ENCODE measurements around the gene DYNC2I2.
"Not testable (repeated sequence)": the region's sequence is repeated elsewhere in the genome, so short reads cannot be mapped to it uniquely, and the experiment has no call there.

The DYNC2I2 gene

GRCh38 chr9:128651798-128652197 lies 4.8 kb downstream of the DYNC2I2 start:
- Histone ChIP-seq H3K27ac (ENCODE audit: low read length) (no peak overlapping the region), H3K4me3 (ENCODE audit: low read length in 2 of 2) (no peak overlapping the region), H3K9me3 (ENCODE audit: control insufficient read depth in 2 of 2, low read length in 2 of 2) (no peaks in the 10 kb centered on the region), H3K36me3 (ENCODE audit: control insufficient read depth in 2 of 2, insufficient read depth in 2 of 2, low read length in 2 of 2) (no peaks in the 10 kb centered on the region), H3K4me1 (ENCODE audit: control insufficient read depth, insufficient read depth, low read length) (peaks cover 3% of the 10 kb centered on the region), H3K27me3 (ENCODE audit: control insufficient read depth in 1 of 2, insufficient read depth in 2 of 2, low read length in 2 of 2) (no peaks in the 10 kb centered on the region), H3K9ac (ENCODE audit: low read length in 2 of 2) (no peak overlapping the region)

- not testable (repeated sequence) for H3K4me3 ChIP-seq (ENCODE audit: low read length in 2 of 2); H3K27ac ChIP-seq (ENCODE audit: low read length); H3K9ac ChIP-seq (ENCODE audit: low read length in 2 of 2); H3K36me3 ChIP-seq (ENCODE audit: control insufficient read depth in 2 of 2, insufficient read depth in 2 of 2, low read length in 2 of 2); H3K9me3 ChIP-seq (ENCODE audit: control insufficient read depth in 2 of 2, low read length in 2 of 2); H3K4me1 ChIP-seq (ENCODE audit: control insufficient read depth, insufficient read depth, low read length); H3K27me3 ChIP-seq (ENCODE audit: control insufficient read depth in 1 of 2, insufficient read depth in 2 of 2, low read length in 2 of 2)
Observed at GRCh38 chr9:128648206-128648605, 8.4 kb downstream of the DYNC2I2 start.

GRCh38 chr9:128643519-128644300 lies 12.9 kb downstream of the DYNC2I2 start:
- peaks cover 2% of the 10 kb centered on the region for H3K4me1 ChIP-seq (ENCODE audit: control insufficient read depth, insufficient read depth, low read length)
- no peaks in the 10 kb centered on the region for H3K9me3 ChIP-seq (ENCODE audit: control insufficient read depth in 2 of 2, low read length in 2 of 2)

GRCh38 chr9:128642675-128643245 lies 13.9 kb downstream of the DYNC2I2 start:
- H3K36me3 ChIP-seq (ENCODE audit: control insufficient read depth in 2 of 2, insufficient read depth in 2 of 2, low read length in 2 of 2), result peaks cover 0 to 4% of the 10 kb centered on the region in 2 donors
- no peaks in the 10 kb centered on the region for H3K9me3 ChIP-seq (ENCODE audit: control insufficient read depth in 2 of 2, low read length in 2 of 2)
- H3K9ac ChIP-seq (ENCODE audit: low read length in 2 of 2), result no peak overlapping the region
- peaks cover 2% of the 10 kb centered on the region for H3K4me1 ChIP-seq (ENCODE audit: control insufficient read depth, insufficient read depth, low read length)
- H3K27ac ChIP-seq (ENCODE audit: low read length), result no peak overlapping the region
- H3K4me3 ChIP-seq (ENCODE audit: low read length in 2 of 2), result no peak overlapping the region
- H3K27me3 ChIP-seq (ENCODE audit: control insufficient read depth in 1 of 2, insufficient read depth in 2 of 2, low read length in 2 of 2), result no peaks in the 10 kb centered on the region

More at GRCh38 chr9:128643519-128644300, 12.9 kb downstream of the DYNC2I2 start:
- H3K27me3 ChIP-seq (ENCODE audit: control insufficient read depth in 1 of 2, insufficient read depth in 2 of 2, low read length in 2 of 2), result no peaks in the 10 kb centered on the region
- no peak overlapping the region for H3K9ac ChIP-seq (ENCODE audit: low read length in 2 of 2)
- H3K36me3 ChIP-seq (ENCODE audit: control insufficient read depth in 2 of 2, insufficient read depth in 2 of 2, low read length in 2 of 2), result peaks cover 0 to 4% of the 10 kb centered on the region in 2 donors
- H3K4me3 ChIP-seq (ENCODE audit: low read length in 2 of 2), result no peak overlapping the region
- H3K27ac ChIP-seq (ENCODE audit: low read length), result no peak overlapping the region

GRCh38 chr9:128640603-128641002 lies 16.0 kb downstream of the DYNC2I2 start:
- Histone ChIP-seq H3K36me3 (ENCODE audit: control insufficient read depth in 2 of 2, insufficient read depth in 2 of 2, low read length in 2 of 2) (peaks cover 3 to 4% of the 10 kb centered on the region in 2 donors), H3K4me3 (ENCODE audit: low read length in 2 of 2) (no peak overlapping the region), H3K9me3 (ENCODE audit: control insufficient read depth in 2 of 2, low read length in 2 of 2) (no peaks in the 10 kb centered on the region), H3K9ac (ENCODE audit: low read length in 2 of 2) (no peak overlapping the region), H3K4me1 (ENCODE audit: control insufficient read depth, insufficient read depth, low read length) (peaks cover 7% of the 10 kb centered on the region), H3K27me3 (ENCODE audit: control insufficient read depth in 1 of 2, insufficient read depth in 2 of 2, low read length in 2 of 2) (no peaks in the 10 kb centered on the region), H3K27ac (ENCODE audit: low read length) (no peak overlapping the region)

GRCh38 chr9:128638580-128638979 lies 18.1 kb downstream of the DYNC2I2 start:
- H3K36me3 ChIP-seq (ENCODE audit: control insufficient read depth in 2 of 2, insufficient read depth in 2 of 2, low read length in 2 of 2), result peaks cover 9 to 10% of the 10 kb centered on the region in 2 donors
- no peak overlapping the region for H3K4me3 ChIP-seq (ENCODE audit: low read length in 2 of 2)
- H3K4me1 ChIP-seq (ENCODE audit: control insufficient read depth, insufficient read depth, low read length), result peaks cover 20% of the 10 kb centered on the region
- H3K27ac ChIP-seq (ENCODE audit: low read length), result no peak overlapping the region
- H3K9ac ChIP-seq (ENCODE audit: low read length in 2 of 2), result no peak overlapping the region
- H3K9me3 ChIP-seq (ENCODE audit: control insufficient read depth in 2 of 2, low read length in 2 of 2), result no peaks in the 10 kb centered on the region
- H3K27me3 ChIP-seq (ENCODE audit: control insufficient read depth in 1 of 2, insufficient read depth in 2 of 2, low read length in 2 of 2), result no peaks in the 10 kb centered on the region

GRCh38 chr9:128637656-128638055 lies 19.0 kb downstream of the DYNC2I2 start:
- Histone ChIP-seq H3K9me3 (ENCODE audit: control insufficient read depth in 2 of 2, low read length in 2 of 2) (no peaks in the 10 kb centered on the region), H3K27me3 (ENCODE audit: control insufficient read depth in 1 of 2, insufficient read depth in 2 of 2, low read length in 2 of 2) (no peaks in the 10 kb centered on the region), H3K27ac (ENCODE audit: low read length) (no peak overlapping the region), H3K9ac (ENCODE audit: low read length in 2 of 2) (no peak overlapping the region), H3K36me3 (ENCODE audit: control insufficient read depth in 2 of 2, insufficient read depth in 2 of 2, low read length in 2 of 2) (peaks cover 17 to 19% of the 10 kb centered on the region in 2 donors), H3K4me1 (ENCODE audit: control insufficient read depth, insufficient read depth, low read length) (peaks cover 19% of the 10 kb centered on the region), H3K4me3 (ENCODE audit: low read length in 2 of 2) (no peak overlapping the region)

- peaks cover 25 to 27% of the 10 kb centered on the region in 2 donors for H3K36me3 ChIP-seq (ENCODE audit: control insufficient read depth in 2 of 2, insufficient read depth in 2 of 2, low read length in 2 of 2)
- no peak overlapping the region for H3K9ac ChIP-seq (ENCODE audit: low read length in 2 of 2)
- H3K4me1 ChIP-seq (ENCODE audit: control insufficient read depth, insufficient read depth, low read length), result peaks cover 19% of the 10 kb centered on the region
- H3K9me3 ChIP-seq (ENCODE audit: control insufficient read depth in 2 of 2, low read length in 2 of 2), result no peaks in the 10 kb centered on the region
- peak overlapping the region; percentile 77 for H3K27ac ChIP-seq (ENCODE audit: low read length)
- H3K4me3 ChIP-seq (ENCODE audit: low read length in 2 of 2), result no peak overlapping the region
- no peaks in the 10 kb centered on the region for H3K27me3 ChIP-seq (ENCODE audit: control insufficient read depth in 1 of 2, insufficient read depth in 2 of 2, low read length in 2 of 2)
Observed at GRCh38 chr9:128636556-128637530, 19.8 kb downstream of the DYNC2I2 start.

GRCh38 chr9:128636024-128636390 lies 20.6 kb downstream of the DYNC2I2 start:
- H3K9me3 ChIP-seq (ENCODE audit: control insufficient read depth in 2 of 2, low read length in 2 of 2), result no peaks in the 10 kb centered on the region
- peaks cover 32 to 33% of the 10 kb centered on the region in 2 donors for H3K36me3 ChIP-seq (ENCODE audit: control insufficient read depth in 2 of 2, insufficient read depth in 2 of 2, low read length in 2 of 2)
- no peaks in the 10 kb centered on the region for H3K27me3 ChIP-seq (ENCODE audit: control insufficient read depth in 1 of 2, insufficient read depth in 2 of 2, low read length in 2 of 2)
- no peak overlapping the region for H3K4me3 ChIP-seq (ENCODE audit: low read length in 2 of 2)
- peak overlapping the region; percentile 77 for H3K27ac ChIP-seq (ENCODE audit: low read length)
- no peak overlapping the region for H3K9ac ChIP-seq (ENCODE audit: low read length in 2 of 2)
- H3K4me1 ChIP-seq (ENCODE audit: control insufficient read depth, insufficient read depth, low read length), result peaks cover 19% of the 10 kb centered on the region

GRCh38 chr9:128635266-128636023 lies 21.2 kb downstream of the DYNC2I2 start:
- H3K27ac ChIP-seq (ENCODE audit: low read length), result peak overlapping the region; percentile 77
- no peak overlapping the region for H3K4me3 ChIP-seq (ENCODE audit: low read length in 2 of 2)
- peaks cover 33 to 34% of the 10 kb centered on the region in 2 donors for H3K36me3 ChIP-seq (ENCODE audit: control insufficient read depth in 2 of 2, insufficient read depth in 2 of 2, low read length in 2 of 2)
- no peaks in the 10 kb centered on the region for H3K9me3 ChIP-seq (ENCODE audit: control insufficient read depth in 2 of 2, low read length in 2 of 2)
- H3K4me1 ChIP-seq (ENCODE audit: control insufficient read depth, insufficient read depth, low read length), result peaks cover 19% of the 10 kb centered on the region
- H3K27me3 ChIP-seq (ENCODE audit: control insufficient read depth in 1 of 2, insufficient read depth in 2 of 2, low read length in 2 of 2), result no peaks in the 10 kb centered on the region
- peak overlapping the region; percentile 2 to 21 for H3K9ac ChIP-seq (ENCODE audit: low read length in 2 of 2)

Data from stomach smooth muscle (tissue), 2 donors.